ENCODE results near the gene TMCO2.

DNA sequence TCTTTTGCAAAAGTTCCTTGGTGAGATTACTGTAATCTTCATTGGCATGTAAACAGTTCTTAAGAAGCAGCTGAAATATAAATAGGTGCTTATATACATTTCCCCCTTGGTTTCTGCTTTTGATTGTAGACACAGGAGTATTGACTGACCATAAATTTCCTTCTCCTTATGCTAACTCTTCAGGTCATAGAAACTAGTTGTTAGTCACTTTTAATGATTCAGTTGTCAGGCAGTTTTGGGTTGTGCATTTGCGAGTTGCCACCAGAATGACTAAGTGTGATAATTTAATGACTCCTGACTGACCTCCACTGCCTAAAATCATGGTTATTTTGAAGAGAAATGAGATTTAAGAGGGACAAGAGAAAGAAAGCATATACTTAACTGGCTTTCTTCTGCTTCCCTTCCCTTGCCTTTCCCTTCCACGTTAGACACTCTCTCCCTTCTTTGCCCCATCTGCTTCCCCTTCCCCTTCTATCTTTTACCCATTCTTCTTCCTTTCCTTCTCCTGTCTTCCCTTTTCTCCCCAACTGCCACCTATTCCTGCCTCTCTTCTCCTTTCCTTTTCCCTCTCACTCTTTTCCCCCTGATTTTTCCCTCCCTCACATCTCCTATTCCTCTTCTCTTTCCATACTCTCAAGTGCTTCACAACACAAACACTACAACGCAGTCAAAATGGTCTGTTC, 22.6 kb downstream of the TMCO2 start:
- no peak for TF ChIP-seq POLR2A (IDR thresholded peaks at IDR 0.05)
- TF ChIP-seq, protein P1, sequence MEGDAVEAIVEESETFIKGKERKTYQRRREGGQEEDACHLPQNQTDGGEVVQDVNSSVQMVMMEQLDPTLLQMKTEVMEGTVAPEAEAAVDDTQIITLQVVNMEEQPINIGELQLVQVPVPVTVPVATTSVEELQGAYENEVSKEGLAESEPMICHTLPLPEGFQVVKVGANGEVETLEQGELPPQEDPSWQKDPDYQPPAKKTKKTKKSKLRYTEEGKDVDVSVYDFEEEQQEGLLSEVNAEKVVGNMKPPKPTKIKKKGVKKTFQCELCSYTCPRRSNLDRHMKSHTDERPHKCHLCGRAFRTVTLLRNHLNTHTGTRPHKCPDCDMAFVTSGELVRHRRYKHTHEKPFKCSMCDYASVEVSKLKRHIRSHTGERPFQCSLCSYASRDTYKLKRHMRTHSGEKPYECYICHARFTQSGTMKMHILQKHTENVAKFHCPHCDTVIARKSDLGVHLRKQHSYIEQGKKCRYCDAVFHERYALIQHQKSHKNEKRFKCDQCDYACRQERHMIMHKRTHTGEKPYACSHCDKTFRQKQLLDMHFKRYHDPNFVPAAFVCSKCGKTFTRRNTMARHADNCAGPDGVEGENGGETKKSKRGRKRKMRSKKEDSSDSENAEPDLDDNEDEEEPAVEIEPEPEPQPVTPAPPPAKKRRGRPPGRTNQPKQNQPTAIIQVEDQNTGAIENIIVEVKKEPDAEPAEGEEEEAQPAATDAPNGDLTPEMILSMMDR (IDR thresholded peaks at IDR 0.05), result no peak

Measured in heart left ventricle (tissue), 13 donors.